GM06990 (cell line): Measurements from ENCODE around the gene LMO7.

Experiments
- DNase-seq: peaks from one replicate; pipeline ENCODE4 v3.0.0-alpha.2; 2011; ENCODE audit not compliant: insufficient read length; ENCODE audit errors: extremely low read depth
- H3K27me3 ChIP-seq: replicated peaks from 2 replicates; pipeline ENCODE4 v1.6.0; 2011; ENCODE audit warnings: low read length; ENCODE audit not compliant: control insufficient read depth, insufficient read depth
- H3K36me3 ChIP-seq: 2 replicates; pipeline ENCODE4 v1.5.1; 2011; ENCODE audit warnings: low read length; ENCODE audit not compliant: control insufficient read depth, insufficient read depth
- H3K4me3 ChIP-seq: replicated peaks from 2 replicates; pipeline ENCODE4 v1.5.1; 2011; ENCODE audit warnings: low read depth, mild to moderate bottlenecking, control low read depth, low read length
- TF ChIP-seq, protein P1 (sequence below): IDR thresholded peaks from 2 replicates; pipeline ENCODE4 v1.5.1; 2011; ENCODE audit warnings: low read length, control low read depth, mild to moderate bottlenecking, inconsistent platforms; ENCODE audit not compliant: insufficient read depth, poor library complexity, severe bottlenecking

The LMO7 gene

DNA sequence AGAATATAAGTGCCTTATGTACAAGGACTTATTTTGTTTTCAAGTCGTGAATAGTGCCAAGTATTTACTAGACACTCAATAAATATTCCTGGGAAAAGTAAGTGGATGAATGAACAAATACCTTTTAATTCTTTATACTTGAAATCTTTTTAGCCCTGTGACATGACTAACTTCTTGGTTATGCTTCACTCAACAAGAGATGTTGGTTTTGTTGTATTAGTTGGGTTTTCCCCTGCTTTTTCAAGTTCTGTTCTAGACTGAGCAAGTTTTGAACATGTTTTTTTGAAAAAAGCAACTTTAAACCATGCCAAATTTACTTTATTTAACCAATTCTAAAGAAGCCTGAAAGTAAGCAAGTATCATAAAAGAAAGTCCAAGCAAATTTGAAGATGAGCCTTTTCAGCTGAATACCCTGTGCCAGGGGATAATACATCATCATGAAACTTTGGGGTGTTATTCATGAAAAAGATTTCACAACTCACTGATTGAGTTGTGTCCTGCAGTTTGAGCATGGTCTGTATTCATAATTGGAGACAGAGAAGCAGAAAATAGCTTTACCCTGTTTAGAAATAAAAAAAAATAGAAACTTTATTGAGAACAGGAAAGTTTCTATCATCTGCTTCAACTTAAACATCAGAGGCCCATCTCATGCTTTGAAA is 11.1 kb downstream of the LMO7 start:
- peak overlapping the region; percentile 23 for H3K4me3 ChIP-seq
- peak; percentile 64 for DNase-seq
- TF ChIP-seq, protein P1, sequence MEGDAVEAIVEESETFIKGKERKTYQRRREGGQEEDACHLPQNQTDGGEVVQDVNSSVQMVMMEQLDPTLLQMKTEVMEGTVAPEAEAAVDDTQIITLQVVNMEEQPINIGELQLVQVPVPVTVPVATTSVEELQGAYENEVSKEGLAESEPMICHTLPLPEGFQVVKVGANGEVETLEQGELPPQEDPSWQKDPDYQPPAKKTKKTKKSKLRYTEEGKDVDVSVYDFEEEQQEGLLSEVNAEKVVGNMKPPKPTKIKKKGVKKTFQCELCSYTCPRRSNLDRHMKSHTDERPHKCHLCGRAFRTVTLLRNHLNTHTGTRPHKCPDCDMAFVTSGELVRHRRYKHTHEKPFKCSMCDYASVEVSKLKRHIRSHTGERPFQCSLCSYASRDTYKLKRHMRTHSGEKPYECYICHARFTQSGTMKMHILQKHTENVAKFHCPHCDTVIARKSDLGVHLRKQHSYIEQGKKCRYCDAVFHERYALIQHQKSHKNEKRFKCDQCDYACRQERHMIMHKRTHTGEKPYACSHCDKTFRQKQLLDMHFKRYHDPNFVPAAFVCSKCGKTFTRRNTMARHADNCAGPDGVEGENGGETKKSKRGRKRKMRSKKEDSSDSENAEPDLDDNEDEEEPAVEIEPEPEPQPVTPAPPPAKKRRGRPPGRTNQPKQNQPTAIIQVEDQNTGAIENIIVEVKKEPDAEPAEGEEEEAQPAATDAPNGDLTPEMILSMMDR, result no peak
- H3K27me3 ChIP-seq, result no peaks in the 10 kb centered on the region
- no peaks in the 10 kb centered on the region for H3K36me3 ChIP-seq

DNA sequence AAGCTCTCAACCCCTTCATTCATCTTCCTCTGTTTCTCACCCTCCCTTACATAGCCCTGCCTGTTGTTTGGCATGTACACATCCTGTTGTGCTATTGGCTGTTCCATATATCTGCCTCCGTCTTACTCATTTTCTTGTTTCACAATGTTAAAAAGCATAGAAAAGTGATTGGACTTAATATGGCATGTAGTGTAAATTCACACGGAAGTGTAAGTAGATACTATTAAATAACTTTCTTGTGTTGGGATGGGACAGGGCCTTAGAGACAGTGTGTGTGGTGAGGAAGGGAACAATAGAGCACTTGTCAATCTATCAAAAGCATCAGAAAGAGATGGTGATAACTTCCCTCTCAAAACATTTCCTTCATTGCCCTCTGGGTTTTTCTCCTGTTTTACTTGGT is 12.3 kb downstream of the LMO7 start:
- TF ChIP-seq, protein P1, result no peak

DNA sequence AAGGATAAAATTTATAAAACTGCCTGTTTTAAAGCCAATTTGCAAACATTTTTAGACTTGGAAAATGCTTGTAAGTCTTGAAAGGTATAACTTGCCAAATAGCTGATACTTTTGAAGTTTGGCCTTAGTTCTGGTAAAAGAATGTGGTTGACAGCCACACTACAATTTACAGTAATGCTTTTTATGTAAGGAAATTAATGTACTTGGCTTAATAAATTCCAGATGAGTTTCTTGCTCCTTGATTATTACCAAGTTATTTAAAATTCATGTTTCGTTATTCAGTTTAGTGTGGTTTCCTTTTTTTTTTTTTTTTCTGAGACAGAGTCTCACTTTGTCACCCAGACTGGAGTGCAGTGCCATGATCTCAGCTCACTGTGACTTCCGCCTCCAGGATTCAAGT is 14.9 kb downstream of the LMO7 start:
- TF ChIP-seq, protein P1, result no peak
- Histone ChIP-seq H3K4me3 (no peak overlapping the region), H3K36me3 (no peaks in the 10 kb centered on the region), H3K27me3 (no peaks in the 10 kb centered on the region)
- DNase-seq, result no peak

More for the DNA sequence above, 12.3 kb downstream of the LMO7 start:
- no peaks in the 10 kb centered on the region for H3K27me3 ChIP-seq
- no peak for DNase-seq
- no peaks in the 10 kb centered on the region for H3K36me3 ChIP-seq
- no peak overlapping the region for H3K4me3 ChIP-seq

DNA sequence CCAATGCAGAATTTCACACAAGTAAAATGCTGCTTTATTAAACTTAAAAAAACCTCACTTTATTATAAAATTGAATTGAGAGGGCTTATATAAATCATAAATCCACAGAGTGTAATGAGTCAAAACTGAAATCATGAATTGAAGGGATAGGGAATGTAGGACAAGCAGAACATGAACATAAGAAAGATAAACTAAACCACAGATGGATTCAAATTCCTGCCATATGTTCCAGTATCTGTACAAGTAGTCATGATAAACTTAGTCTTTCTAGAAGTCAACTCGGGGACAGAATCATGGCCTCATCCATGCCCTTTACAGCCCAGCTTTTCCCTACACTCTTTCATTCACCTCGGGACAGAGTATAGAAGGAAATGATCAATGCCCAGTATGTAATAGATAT is 16.6 kb downstream of the LMO7 start:
- no peak for DNase-seq
- TF ChIP-seq, protein P1, result no peak
- no peaks in the 10 kb centered on the region for H3K27me3 ChIP-seq
- H3K36me3 ChIP-seq, result no peaks in the 10 kb centered on the region
- no peak overlapping the region for H3K4me3 ChIP-seq

DNA sequence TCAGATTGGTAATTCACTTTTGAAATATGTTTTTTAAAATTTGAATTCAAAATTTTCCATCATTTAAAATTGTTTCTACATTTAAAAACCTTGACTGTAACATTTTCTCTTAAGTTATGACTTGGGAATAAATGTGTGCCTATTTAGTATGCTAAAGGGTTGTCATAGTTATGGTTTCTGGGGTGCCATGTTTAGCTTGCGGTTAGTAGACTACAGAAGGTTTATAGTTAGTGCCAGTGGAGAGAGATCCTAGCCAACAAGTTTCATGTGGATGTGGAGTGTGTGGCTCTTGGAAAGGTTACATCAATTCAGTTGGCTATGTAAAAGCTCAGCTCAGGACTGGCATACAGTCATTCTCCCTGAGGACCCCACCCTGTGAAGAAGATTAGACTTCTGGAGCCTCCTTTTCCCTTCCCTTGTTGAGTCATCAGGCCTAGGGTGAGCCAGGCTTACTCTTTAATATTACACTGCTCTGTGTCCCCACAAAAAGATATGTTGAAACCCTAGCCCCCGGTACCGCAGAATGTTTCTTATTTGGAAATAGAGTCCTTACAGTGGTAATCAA is 20.4 kb downstream of the LMO7 start:
- DNase-seq, result no peak
- TF ChIP-seq, protein P1, result no peak
- no peak overlapping the region for H3K4me3 ChIP-seq
- no peaks in the 10 kb centered on the region for H3K27me3 ChIP-seq
- no peaks in the 10 kb centered on the region for H3K36me3 ChIP-seq
